Pulmonary artery endothelial cell (primary cell): ENCODE results near the gene ST7. TPM values are rescaled to one million over a fixed set of nuclear protein-coding genes. Genes with fewer than 3 reads are reported as not detected.

Experiments used
- DNase-seq: peaks from one replicate; pipeline ENCODE4 v3.0.0-alpha.2; 2011; ENCODE audit warnings: low read depth, low spot score
- total RNA-seq: library from RNA; depleted of rRNA; stranded (reverse); fragments of >200 nt; gene quantifications from 2 replicates; pipeline ENCODE4 v1.2.3, GENCODE V29; 2014

The ST7 gene
- total RNA-seq, 1 donor from 2014 or later: 22.4 TPM

GRCh38 chr7:117126676-117127075 is 173.4 kb downstream of the ST7 start:
- no peak for DNase-seq

- DNase-seq: no peak
Observed at GRCh38 chr7:117127585-117128168, 174.4 kb downstream of the ST7 start.

DNA sequence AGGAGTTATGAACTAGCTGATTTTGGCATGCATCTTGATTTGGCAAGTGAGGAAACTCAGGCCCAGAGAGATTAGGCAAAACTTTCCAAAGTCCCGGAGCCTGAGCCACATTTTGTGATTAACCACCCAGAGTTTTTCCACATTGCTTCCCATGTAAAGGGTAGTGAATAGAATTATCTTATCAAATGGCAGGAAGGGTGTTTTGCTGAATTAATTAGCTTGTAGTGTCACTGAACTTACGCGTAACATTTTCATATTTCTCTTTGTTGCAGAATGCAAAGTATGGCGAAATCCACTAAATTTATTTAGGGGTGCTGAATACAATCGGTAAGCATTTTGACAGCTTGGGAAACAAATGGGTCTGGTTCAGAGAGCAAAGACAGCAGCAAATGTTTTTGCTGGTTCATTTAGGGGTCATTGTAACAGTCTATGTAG is 176.2 kb downstream of the ST7 start:
- DNase-seq: no peak

GRCh38 chr7:117130262-117130661 is 177.0 kb downstream of the ST7 start:
- DNase-seq: no peak

DNA sequence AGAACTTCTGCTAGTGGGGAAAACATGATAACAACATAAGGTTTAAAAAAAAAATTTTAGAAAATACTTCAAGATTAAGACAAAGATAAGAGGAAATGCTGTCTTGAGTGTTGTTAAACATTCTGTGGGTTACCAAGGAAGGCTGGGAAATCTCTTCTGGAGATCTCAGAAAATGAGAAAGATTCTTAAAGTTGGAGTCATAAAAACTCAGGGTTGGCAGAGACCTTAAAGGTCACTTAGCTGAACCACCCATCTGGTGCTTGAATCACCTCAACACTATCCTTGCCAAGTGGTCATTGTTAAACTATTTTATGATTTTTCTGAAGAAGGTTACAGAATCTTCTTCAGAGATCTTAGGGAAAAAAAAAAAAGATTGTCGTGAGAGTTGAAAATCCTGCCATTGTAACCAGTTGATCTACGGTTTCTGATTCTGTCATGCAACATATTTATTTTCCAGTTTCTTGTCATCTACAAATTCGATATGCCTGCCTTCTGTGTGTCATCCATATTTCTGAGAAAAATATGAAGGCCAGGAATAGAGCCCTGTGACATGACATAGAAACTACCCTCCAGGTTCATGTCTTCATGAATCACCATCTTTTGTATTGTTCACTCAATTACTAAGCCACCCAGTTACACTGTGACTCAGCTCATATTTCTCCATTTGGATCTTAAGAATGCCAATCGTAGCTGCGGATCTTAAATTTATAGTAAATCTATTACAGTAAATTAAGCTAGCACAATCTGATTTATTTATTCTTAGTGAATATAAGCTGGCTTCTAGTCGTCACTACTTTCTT is 179.2 kb downstream of the ST7 start:
- DNase-seq: peak; percentile 65

DNA sequence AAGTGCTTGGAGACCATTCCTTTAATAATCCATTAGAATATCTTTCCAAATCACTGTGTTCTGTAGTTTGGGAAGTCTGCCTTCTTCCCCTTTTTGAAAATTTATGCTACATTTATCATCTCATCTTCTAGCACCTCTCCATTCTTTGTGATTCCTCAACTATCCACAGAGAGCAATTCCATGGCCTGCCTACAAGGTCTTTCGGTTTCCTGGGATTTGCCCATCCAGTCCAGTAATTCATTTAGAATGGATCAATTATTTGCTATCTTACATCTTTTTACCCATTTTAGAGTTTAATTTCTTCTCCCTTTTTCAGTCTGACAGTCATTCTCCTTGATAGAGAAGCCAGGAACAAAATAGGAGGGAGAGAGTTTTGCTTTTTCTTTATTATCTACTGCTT is 179.8 kb downstream of the ST7 start:
- no peak for DNase-seq

GRCh38 chr7:117134411-117134810 is 181.1 kb downstream of the ST7 start:
- no peak for DNase-seq

DNA sequence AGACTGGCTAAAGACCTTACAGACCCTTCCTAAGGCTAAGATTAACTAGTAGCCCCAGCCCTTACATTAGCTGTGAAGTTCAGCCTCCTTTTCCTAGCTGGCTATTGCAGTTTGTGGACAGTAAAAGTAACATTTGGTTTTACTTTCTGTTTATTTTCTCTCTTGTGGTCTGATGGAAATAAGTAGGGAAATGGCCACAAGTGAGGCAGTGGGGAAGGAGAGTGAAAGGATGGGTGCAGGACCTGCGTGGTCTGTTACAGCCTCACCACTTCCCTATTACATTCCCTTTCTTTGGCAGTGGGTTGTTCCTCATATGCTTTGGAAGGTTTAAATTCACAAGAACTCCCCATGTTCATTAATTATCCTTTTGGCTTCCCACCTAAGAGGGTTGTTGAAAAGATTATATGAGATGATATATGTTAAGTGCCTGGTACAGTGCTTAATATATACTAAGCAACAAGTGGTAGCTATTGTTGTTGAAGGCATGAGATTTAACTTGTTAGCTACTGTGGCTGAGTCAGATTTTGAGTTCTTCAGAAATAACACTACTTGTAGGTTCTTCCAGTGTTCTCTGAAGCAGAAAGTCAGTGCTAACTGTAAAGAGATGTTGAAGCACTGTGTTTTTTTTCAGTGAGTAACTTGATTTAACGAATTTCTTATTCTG is 181.7 kb downstream of the ST7 start:
- no peak for DNase-seq

GRCh38 chr7:117135553-117135891 is 182.2 kb downstream of the ST7 start:
- no peak for DNase-seq

- DNase-seq: no peak
Observed at GRCh38 chr7:117137868-117138267, 184.6 kb downstream of the ST7 start.

GRCh38 chr7:117138495-117138894 is 185.2 kb downstream of the ST7 start:
- DNase-seq: no peak

- no peak for DNase-seq
Observed at GRCh38 chr7:117138981-117139380, 185.7 kb downstream of the ST7 start.

GRCh38 chr7:117139397-117139984 is 186.2 kb downstream of the ST7 start:
- DNase-seq: no peak

DNA sequence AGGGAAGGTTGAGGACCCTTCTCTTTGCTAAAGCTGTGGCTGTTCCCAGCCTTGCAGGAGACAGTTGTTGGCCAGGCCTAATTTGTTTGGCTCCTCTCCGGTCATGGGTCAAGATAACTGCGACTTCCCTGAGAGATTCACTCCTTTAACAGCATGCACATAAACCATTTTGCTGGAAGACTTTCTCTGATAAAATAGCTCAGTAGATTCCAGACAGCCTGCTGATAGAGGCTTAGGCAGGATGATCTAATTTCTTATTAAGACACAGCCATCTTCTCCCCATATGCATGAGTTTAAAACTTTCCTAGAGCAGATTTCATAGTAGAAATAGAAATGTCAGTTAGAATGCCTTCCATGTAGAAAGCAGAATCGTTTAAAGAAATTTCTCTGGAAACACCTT is 187.6 kb downstream of the ST7 start:
- DNase-seq: no peak

DNA sequence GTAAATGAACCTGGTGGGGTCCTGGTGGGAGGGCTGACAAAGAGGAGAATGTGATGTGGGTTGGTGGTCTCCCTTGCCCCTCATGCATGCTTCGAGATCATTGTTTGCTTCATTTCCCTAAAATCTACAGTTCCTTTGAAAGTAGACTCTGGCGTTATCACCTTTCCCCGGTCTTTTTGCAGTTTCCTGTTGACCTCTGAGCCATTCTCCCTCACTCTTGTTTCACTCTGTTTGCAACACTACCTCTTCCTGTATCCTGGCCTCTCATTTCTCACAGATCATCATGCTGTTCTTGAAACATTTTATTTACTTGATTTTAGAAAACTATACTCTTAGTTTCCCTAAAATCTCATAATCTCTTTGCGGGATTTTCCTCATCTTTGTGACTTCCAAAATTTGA is 189.8 kb downstream of the ST7 start:
- no peak for DNase-seq

DNA sequence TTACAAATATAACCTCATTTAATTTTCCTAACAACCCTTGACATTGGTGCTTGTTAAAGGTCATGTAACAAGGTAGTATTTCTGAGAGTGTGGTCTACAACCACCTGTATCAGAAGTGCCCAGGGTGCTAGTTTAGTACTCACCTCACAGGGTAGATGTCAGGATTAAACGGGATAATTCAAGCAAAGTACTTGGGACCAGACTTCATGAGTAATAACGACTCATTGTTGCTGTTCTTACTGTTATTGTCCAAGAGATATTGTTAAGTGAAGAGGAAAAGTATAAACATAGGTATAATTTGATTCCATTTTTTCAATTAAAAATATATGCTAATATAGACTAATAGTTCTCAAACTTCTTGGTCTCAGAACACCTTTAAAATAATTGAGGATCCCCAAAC is 190.3 kb downstream of the ST7 start:
- DNase-seq: no peak

- DNase-seq: no peak
Observed at GRCh38 chr7:117145333-117145732, 192.0 kb downstream of the ST7 start.

- DNase-seq: no peak
Observed at GRCh38 chr7:117146059-117146458, 192.8 kb downstream of the ST7 start.

GRCh38 chr7:117146511-117146910 is 193.2 kb downstream of the ST7 start:
- no peak for DNase-seq

- DNase-seq: no peak
Observed at GRCh38 chr7:117148971-117149370, 195.7 kb downstream of the ST7 start.

GRCh38 chr7:117149692-117150091 is 196.4 kb downstream of the ST7 start:
- no peak for DNase-seq

- DNase-seq: no peak
Observed at GRCh38 chr7:117152213-117153007, 199.1 kb downstream of the ST7 start.
